HG02678 (cell line): ENCODE results near the gene PTPRN2.
"Not testable (repeated sequence)": the region's sequence is repeated elsewhere in the genome, so short reads cannot be mapped to it uniquely, and the experiment has no call there.

Experiments
- ATAC-seq: cut with Tn5 transposase; IDR thresholded peaks from one replicate; pipeline ENCODE4 v1.9.1; 2021; ENCODE audit warnings: mild to moderate bottlenecking, moderate library complexity; ENCODE audit not compliant: unreplicated experiment

PTPRN2 gene

DNA sequence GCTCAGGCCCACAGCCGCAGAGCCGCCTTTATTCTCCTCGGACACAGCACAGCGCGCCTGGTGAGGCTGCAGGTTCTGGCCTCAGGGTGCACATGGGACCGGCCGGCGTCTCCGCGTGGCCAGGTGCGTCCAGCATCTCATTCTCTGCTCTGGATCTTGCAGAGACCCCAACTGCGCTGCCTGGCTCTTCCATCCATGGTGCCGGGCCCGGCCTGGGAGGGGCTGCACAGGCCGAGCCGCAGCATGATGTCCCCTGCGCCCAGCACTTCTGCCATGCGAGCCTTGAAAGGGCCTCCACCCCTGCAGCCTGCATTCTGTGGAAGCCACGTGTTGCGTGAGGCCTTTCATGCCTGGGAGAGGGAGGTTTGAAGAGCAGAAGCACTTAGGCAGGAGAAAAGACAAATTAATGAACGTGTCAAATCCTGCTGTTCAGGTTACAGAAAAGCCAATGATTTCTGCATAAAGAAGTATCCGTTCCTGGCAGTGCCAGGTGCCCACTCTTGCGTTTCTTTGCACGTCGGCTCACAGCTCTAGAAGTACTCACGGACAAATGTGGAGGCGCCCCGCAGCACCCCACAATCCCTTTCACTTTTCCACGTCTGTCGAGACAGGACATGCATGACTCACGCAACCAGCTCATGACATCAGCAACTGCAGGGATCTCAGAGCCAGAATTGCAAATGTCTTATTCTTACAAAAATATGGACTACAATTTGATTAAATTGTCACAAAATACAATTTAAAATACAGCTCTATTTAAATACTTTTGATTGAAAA is 679.4 kb downstream of the PTPRN2 start:
- ATAC-seq, result no peak

DNA sequence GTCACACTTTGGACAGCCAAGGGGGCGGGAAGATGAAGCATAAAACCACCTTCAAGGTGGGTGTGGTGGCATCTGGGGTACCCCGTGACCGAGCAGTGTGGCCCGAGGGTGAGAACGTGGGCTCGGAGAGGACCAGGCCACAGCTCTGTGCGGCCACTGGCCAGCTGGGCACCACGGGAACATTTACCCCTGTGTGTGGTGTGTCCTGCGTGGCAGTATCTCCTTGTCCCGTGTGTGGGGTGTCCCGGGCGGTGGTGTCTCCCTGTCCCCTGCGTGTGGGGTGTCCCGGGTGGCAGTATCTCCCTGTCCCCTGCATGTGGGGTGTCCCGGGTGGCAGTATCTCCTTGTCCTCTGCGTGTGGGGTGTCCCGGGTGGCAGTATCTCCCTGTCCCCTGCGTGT is 680.5 kb downstream of the PTPRN2 start:
- ATAC-seq, result no peak

DNA sequence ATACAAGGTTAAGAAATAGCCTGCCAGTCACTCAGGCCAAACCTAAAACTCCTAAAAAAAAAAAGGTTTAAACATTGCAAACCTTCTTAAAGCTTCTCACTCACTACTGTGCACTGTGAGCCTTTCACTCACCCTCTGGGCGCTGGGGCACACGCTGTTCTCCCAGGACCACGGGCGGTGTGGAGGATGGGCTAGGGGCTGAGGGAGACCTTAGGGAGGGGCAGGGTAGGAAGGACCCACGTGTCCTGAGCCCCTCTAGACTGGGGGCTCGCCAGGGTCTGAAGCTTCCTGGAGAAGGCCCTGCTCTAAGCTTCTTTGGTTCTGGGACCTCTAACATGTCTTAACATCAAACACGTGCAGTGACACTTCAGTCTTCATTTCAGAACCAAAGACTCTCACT is 681.0 kb downstream of the PTPRN2 start:
- ATAC-seq, result no peak

- ATAC-seq, result no peak
Observed at GRCh38 chr7:157905651-157906461, 681.8 kb downstream of the PTPRN2 start.

- no peak for ATAC-seq
Observed at GRCh38 chr7:157904866-157905570, 682.6 kb downstream of the PTPRN2 start.

DNA sequence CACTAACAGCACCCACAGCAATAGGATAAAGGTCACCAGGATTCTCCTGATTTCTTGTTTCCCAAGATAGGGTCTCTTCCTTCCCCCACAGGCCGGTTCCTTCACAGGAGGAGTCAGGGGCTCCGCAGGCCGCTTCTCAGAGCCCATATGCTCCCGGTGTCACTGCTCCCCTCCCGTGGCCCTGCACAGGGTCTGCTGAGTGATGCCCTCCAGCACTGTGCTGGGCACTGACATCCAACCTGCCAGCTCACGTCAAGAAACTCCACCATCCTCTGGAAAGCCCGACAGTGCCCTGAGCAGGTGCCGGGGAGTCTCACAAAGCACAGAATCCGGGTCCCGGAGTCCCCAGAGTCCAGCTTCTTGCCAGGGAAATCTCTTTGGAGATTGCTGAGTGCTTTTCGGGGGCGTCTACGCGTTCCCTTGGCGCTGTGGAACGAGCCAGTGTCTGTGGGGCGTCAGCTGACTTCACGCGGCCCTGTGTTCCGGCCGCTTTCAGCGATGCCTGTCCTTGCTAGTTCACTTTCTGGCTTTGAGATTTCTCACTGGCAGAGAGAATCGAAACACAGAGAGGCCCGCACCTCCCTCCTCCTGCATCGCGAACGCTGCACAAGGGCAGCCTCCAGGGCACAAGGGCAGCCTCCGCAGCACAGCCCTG is 683.3 kb downstream of the PTPRN2 start:
- ATAC-seq, result no peak

GRCh38 chr7:157903710-157904109 is 683.9 kb downstream of the PTPRN2 start:
- ATAC-seq, result no peak

GRCh38 chr7:157903296-157903695 is 684.3 kb downstream of the PTPRN2 start:
- no peak for ATAC-seq

DNA sequence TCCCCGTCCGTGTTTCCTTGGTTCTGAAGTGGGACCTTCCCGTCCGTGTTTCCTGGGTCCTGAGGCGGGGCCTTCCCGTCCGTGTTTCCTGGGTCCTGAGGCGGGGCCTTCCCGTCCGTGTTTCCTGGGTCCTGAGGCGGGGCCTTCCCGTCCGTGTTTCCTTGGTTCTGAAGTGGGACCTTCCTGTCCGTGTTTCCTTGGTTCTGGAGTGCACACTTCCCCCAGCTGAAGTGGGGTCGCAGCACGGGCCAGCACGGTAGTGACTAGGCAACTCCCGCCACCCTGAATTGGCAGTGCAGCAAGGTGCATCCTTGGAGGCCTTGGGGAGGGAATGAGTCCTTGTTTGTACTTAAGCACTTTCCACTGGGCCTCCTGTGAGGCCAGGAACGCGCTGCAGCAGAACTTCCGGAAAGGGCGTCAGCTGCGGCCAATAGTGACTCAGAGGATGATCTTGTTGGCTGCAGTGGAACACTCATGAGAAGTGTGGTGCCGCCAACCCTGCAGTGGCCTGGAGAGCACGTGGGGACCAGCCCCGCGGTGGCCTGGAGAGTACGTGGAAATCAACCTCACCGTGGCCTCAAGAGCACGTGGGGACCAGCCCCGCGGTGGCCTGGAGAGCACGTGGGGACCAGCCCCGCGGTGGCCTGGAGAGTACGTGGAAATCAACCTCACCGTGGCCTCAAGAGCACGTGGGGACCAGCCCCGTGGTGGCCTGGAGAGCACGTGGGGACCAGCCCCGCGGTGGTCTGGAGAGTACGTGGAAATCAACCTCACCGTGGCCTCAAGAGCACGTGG is 685.6 kb downstream of the PTPRN2 start:
- ATAC-seq, result not testable (repeated sequence)

DNA sequence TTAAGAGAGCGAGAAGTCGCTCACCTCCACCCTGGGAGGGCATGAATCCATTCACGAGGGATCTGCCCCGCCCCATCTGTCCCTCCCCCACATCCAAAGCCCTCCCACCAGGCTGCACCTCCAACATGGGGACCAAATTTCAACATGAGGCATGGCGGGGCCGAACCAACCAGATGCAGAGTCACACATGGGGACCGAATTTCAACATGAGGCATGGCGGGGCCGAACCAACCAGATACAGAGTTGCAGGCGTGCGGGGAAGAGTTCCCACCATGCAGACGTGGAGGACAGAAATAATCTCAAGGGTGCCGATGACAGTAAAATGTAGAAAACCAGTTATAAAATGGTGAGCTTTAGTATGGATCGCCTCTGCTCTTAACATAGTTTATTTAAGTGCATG is 686.5 kb downstream of the PTPRN2 start:
- no peak for ATAC-seq

- no peak for ATAC-seq
Observed at GRCh38 chr7:157900556-157900955, 687.1 kb downstream of the PTPRN2 start.

GRCh38 chr7:157900011-157900410 is 687.6 kb downstream of the PTPRN2 start:
- no peak for ATAC-seq

GRCh38 chr7:157898802-157899505 is 688.7 kb downstream of the PTPRN2 start:
- no peak for ATAC-seq

DNA sequence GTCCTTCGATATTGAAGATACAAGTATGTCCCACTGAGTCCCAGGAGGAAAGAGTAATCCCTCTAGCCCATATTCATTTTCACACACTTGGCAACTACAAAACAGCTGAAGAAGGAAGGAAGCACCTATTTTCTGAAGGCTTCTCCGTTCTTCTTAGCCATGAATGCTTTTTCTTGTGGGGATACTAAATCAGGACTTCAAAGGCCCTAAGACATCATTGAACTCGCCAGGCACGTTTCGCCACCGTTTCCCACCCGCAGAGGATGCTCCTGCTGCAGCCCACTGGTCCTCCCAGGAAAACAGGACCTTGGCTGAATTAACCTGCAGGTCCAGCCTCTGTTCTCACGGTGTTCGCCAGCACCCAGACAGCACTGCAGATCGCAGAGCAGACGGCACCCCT is 689.4 kb downstream of the PTPRN2 start:
- no peak for ATAC-seq

DNA sequence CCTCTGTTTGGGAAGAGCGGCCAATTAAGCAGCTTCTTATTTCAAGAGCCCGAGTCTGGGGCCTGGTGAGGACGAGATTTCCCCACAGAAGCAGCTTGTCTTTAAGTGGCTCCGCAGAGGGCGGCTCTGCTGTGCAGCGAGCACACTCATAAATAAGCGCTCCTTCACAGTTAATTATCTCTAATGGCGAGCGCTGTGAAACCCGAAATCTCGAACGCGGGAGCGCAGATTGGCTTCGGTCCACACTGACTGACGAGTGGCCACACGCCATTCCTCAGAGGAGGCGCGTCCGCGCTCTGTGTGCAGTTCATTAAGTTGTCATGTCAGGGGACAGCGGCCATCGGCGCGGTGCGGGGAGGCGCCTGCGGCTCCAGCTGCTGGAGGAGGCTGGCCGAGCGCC is 689.9 kb downstream of the PTPRN2 start:
- no peak for ATAC-seq

DNA sequence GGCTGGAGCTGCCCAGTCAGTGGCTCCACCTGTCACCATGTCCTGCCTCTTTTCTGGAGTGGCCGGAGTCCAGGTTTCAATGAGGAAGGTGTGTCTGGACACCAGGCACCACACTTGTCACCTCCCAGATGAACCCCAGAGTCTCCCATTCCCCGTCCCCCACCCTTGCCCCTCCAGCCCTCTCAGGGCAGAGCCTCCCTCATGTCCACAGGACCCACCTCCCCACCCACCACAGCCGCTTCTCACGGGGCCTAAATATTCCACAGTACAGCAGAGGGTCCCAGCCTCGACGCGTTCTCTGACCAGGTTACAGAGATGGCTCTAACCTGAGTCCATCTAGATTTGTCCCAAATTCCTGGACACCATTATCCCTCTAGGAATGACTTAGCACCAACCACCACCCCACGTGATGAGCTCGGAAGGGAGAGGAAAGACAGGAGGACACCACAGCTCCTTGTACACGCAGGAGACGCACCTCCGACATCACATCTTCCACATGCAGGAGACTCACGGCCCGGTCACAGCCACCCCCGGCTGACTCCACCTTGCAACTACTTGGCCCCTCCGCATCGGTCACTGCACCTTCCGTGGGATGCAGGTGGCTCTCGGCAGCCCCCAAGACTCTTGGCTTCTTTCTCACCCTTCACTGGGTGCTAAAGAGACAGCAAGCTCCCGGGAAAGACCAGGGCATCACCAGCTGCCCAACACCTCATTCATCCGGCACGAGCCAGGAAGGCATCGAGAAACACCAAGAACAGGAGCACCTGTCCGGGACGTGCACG is 690.7 kb downstream of the PTPRN2 start:
- no peak for ATAC-seq

- ATAC-seq, result not testable (repeated sequence)
Observed at GRCh38 chr7:157896376-157896675, 691.3 kb downstream of the PTPRN2 start.

DNA sequence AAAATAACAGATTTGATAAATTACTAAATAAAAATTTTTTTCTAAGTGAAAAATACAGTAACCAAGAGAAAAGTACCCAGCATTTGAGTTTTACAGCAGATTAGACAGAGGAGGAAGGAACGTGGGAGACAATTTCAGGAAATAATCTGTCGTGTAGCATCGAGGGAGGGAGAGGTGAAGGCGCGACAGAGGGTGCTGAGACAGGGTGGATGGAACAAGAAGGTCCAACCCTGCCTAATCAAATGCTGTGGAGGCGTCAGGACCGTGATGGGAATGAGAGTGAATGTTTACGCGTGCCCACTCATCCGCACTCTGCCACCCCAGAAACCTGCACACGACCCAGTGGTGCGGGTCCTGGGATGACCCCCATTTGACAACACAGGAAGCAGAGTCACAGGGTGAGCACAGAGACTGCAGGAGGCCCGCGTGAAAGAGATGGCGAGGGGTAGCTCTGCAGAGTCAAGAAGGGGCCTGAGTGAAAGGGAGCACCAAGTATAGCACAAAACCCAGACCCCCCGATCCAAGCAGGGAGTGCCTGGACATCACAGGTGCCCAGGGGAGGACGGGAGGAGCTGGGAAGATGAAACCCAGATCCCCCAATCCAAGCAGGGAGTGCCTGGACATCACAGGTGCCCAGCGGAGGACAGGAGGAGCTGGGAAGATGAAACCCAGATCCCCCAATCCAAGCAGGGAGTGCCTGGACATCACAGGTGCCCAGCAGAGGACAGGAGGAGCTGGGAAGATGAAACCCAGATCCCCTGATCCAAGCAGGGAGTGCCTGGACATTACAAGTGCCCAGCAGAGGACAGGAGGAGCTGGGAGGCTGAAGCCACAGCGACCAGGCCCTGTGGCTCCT is 691.9 kb downstream of the PTPRN2 start:
- no peak for ATAC-seq
